M059J (cell line): ENCODE data around the gene MBLAC1. TPM values are rescaled to one million over a fixed set of nuclear protein-coding genes. Genes with fewer than 3 reads are reported as not detected.

Experiments
- DNase-seq: peaks from one replicate; pipeline ENCODE4 v3.0.0-alpha.2; 2012; ENCODE audit warnings: low read depth
- total RNA-seq: library from RNA; depleted of rRNA; stranded (reverse); fragments of >200 nt; shearing (Covaris generic); gene quantifications from 2 replicates; pipeline ENCODE4 v1.2.3, GENCODE V29; 2014; rRNA removed

The MBLAC1 gene, protein sequence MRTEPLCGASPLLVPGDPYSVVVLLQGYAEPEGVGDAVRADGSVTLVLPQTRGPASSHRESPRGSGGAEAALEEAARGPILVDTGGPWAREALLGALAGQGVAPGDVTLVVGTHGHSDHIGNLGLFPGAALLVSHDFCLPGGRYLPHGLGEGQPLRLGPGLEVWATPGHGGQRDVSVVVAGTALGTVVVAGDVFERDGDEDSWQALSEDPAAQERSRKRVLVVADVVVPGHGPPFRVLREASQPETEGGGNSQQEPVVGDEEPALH
- 4.6 and 4.8 TPM in 2 replicates for total RNA-seq

DNA sequence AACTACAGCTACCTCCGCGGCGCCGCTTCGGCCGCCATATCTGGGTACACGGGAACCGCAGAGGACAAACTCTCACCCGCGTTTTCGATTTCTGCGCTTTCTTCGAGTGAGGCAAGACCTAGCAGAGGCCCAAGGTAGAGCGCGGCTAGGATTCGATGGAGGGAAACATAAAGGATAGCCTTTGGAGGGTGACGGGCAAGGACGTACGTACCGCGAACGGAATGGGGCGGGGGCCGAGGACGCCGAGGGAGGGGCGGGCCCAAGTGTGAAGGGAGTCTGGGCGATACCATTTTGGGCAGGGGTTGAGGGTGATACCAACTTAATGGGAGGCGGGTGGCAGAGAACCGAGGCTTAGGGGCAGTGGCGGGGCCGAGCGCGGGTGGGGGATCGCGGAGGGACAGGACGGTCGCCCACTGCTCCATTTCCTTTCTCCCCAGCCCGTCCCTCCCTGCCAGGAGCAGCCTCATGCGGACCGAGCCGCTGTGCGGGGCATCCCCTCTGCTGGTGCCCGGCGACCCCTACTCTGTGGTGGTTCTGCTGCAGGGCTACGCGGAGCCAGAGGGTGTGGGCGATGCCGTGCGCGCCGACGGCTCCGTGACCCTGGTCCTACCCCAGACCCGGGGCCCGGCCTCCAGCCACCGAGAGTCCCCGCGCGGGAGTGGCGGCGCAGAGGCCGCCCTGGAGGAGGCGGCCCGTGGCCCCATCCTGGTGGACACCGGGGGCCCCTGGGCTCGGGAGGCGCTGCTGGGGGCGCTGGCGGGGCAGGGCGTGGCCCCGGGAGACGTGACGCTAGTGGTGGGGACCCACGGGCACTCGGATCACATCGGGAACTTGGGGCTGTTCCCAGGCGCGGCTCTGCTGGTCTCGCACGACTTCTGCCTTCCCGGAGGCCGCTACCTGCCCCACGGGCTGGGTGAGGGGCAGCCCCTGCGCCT, at the start of gene MBLAC1:
TSS of gene MBLAC1 (plus strand) at position 37 of the 935 bp plus-strand sequence. CDS start at position 466, 429 bp downstream.
- DNase-seq = peak; percentile 87

DNA sequence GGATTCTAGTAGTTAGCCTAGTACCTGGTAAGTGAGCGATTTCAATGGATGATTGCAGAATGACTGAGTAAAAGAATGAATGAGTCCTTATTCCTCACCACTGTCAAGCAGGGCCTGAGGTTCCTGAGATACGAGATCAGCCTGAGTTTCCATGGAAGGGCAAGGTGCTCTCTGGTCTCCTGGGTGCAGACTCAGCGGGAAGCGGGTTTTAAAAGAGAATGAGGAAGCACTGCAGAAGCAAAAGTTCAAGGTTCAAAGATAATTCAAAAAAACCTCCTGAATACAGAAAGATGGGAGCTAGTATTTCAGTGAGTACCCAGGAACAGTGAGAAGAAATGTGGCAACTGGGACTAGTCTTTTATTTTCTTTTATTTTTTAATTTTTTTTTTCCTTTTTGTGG, 49.6 kb upstream of the MBLAC1 start:
- DNase-seq = no peak

DNA sequence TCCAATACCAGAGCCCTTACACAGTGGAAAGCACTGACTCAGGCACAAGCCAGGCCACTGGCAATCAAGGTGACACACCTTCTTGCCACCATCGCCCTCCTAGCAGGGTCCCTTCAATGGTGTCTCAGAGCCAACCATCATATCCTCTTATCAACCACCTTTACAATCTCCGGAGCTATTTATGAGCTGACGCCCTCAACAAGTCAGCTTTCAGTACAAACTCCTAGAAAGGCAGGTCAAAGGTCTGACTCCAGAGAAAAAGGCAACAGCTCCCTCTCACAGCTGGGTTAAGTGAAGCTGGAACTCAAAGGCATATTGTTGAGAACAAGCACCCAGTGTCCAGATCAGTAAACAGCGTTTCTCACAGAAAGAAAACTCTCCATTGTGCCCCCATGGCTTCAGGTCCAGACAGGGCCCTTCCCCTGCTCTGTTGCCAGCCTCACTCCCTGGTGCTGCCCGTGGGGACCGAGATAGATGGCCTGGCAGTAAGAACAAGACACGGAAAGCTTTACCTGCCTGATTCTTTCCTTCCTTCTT, 47.7 kb upstream of the MBLAC1 start:
- DNase-seq = no peak

DNA sequence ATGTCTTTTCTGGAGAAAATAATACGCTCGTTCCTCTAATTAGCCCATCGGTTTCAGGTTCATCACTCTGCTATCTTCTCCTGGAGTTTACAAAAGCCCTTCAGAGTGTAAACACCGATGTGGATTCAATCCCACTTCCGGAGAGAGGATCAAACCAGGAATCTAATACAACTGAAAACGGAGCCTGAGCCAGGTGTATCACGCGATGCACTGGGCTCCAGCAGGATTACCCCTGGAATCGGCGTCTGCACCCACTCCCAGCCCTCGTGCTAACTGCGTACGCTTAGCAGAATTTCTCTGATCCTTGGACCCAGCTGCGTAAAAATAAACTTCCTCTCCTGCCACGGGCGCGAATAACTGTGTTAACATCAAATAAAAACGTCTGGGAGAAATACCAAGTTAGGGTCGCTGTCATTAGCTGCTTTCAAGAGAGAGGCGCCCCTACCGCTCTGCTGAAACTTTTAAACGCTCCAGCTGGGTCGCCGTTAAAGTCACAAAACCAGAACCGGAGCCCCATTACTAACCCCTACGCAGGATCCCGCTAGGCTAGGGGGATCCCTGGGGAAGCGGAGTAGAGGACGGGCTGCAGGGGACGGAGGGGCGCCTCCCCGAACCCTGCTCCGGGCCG, 45.7 kb upstream of the MBLAC1 start:
- DNase-seq = peak; percentile 34

DNA sequence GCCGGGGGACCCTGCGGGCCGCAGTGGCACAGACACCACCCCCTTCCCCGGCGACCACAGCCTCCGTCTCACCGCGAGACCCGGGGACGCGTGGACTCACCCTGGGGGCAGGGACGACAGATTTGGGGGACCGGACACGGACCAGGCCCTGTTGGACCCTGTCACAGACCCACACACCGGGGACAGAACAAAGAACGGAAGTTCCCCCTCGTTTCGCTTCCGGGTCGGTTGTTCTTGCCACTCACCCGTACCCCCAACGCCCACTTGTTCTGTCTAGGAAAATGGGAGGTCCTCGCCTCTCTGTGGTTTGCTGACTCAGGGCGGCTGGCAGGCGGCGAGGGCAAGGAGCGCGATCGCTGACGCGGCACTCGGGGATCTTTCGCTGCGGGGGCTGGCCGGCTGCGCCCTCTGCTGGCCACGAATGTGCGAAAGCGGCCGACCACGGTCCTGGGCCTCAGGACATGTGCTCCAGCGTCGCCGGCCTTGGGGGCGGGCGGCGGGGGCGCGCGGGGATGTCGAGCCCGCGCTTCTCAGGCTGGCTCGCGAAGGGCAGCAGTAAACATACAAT, 45.1 kb upstream of the MBLAC1 start, which contains the start of gene ZNF3:
TSS of gene ZNF3 (minus strand) at position 189 of the 568 bp plus-strand sequence. CDS start 4,366 bp downstream, outside the sequence.
- DNase-seq = peak; percentile 99

DNA sequence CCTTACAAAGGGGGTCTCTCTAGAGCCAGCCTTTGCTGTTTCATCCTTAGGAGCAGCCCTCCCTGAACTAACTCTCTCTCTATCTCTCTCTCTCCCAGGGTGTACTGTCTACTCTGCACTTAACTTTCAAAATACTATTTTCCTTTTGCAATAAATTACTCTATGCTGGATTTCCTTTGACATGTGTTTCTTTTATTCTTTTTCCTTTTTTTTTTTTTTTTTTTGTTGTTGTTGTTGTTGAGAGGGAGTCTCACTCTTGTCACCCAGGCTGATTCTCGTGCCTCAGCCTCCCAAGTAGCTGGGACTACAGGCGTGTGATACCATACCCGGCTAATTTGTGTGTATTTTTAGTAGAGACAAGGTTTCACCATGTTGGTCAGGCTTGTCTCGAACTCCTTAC, 43.8 kb upstream of the MBLAC1 start:
- DNase-seq = no peak

DNA sequence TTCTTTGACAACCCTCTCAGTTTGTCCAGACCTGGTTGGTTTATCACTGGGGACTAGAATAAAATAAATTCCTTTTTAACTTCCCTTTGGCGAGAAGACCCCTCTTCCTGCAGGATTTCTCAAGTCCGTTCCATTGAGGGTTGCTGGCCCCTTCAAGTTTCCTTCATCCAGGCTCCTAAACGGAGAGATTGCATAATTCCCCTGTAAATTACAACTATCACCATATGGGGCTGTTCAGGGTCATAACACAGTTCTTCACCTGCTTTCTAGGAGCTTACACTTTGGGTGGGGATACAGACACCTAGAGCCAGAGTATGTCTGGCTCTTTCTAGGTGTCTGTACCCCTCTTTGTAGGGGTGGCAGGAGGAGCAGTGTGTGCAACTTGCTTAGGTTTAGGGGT, 41.3 kb upstream of the MBLAC1 start:
- DNase-seq = no peak

DNA sequence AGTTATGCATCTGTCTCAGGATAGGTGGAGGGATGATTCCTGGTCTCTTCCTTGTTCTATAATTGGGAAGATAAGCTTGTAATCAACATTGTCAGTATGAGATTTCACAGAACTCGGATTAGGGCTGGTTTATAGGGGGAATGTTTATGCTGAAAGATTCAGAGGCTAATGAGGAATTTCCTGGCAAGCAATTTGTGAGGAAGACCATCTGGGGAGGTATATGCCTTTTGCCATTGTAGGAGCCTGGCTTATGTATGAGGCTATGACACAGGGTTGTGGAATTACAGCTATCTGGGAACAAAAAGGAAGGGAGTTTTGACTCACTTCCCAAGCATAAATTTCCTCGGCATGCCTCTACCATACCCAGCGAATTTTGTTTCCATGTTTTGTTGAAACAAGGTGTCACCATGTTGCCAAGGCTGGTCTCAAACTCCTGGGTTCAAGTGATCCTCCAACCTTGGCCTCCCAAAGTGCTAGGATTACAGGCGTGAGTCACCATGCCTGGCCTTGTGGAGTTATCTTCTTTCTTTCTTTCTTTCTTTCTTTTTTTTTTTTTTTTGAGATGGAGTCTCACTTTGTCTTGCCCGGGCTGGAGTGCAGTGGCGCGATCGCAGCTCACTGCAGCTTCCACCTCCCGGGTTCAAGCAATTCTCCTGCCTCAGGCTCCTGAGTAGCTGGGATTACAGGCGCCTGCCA, 39.6 kb upstream of the MBLAC1 start:
- peak; percentile 99 for DNase-seq

DNA sequence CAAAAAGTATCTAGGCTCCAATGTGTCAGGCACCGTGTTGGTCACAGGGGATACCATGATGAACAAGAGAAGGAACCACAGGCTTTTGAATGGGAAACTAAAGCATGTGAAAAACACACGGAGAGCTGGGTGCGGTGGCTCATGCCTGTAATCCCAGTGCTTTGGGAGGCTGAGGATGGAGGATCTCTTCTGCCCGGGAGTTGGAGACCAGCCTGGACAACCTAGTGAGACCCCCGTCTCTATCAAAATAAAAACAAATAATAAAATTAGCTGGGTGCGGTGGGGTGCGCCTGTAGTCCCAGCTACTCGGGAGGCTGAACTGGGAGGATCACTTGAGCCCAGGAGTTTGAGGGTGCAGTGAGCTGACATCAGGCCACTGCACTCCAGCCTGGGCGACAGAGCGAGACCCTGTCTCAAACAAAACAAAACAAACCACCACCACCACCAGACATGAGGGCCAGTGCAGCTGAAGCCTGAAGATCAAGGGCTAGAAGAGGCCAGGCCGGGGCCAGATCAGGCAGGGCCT, 38.6 kb upstream of the MBLAC1 start:
- DNase-seq = no peak

DNA sequence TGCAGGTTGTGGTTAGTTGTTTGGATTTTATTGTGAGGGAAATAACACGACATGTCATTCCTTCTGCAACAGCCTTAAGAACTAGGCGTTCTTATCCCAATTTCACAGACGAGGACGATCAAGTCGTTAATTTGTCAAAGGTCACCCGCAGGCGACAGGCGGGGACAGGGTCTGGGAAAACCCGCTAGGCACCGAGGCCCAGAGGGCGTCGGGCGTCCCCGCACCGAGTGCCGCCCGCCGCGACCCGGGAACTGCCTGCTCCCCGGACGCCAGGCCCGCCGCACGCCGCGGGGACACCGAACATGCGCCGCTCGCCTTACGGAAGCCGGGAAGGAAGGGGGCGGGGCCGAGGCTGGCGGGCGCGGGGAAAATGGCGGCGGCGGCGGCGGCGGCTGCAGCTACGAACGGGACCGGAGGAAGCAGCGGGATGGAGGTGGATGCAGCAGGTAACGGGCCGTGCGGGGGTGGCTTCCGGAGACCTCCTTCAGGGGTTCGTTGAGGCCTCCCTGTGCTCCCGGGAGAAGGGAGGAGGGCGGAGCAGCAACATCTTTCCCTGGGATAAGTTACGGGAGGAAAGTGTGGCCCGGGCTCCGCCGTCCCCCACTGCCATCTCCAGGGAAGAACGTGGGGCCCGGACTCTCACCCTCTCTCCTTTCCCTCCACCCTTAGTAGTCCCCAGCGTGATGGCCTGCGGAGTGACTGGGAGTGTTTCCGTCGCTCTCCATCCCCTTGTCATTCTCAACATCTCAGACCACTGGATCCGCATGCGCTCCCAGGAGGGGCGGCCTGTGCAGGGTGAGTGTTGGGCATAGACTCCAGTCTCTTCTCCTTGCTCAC, 37.9 kb upstream of the MBLAC1 start, which contains the start of gene COPS6:
TSS of gene COPS6 (plus strand) at position 349 of the 837 bp plus-strand sequence. CDS start at position 371, 22 bp downstream.
- peak; percentile 74 for DNase-seq

DNA sequence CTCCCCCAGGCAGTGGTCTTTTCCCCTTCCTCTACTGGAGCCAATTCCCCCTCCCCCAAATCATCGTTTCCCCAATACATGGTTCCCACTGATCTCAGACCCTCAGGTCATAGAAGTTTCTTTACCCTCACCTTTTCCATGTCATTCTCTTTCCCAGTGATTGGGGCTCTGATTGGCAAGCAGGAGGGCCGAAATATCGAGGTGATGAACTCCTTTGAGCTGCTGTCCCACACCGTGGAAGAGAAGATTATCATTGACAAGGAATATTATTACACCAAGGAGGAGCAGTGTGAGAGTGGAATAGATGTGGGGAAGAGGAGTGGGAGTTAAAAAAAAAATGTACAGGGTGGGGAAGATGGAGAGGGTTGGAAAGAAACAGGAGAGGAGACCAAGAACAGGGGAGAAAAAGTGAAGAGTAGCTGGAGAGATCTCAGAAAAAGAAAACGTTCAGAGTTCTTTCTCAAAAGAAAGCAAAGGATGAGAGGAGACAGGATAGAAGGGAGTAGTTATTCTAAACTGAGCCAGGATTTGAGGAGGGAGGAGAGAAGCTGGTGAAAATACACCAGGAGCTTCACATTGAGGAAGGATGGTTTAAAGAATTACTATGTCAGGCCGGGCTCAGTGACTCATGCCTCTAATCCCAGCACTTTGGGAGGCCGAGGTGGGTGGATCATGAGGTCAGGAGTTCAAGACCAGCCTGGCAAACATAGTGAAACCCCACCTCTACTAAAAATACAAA, 37.1 kb upstream of the MBLAC1 start:
- peak; percentile 66 for DNase-seq

DNA sequence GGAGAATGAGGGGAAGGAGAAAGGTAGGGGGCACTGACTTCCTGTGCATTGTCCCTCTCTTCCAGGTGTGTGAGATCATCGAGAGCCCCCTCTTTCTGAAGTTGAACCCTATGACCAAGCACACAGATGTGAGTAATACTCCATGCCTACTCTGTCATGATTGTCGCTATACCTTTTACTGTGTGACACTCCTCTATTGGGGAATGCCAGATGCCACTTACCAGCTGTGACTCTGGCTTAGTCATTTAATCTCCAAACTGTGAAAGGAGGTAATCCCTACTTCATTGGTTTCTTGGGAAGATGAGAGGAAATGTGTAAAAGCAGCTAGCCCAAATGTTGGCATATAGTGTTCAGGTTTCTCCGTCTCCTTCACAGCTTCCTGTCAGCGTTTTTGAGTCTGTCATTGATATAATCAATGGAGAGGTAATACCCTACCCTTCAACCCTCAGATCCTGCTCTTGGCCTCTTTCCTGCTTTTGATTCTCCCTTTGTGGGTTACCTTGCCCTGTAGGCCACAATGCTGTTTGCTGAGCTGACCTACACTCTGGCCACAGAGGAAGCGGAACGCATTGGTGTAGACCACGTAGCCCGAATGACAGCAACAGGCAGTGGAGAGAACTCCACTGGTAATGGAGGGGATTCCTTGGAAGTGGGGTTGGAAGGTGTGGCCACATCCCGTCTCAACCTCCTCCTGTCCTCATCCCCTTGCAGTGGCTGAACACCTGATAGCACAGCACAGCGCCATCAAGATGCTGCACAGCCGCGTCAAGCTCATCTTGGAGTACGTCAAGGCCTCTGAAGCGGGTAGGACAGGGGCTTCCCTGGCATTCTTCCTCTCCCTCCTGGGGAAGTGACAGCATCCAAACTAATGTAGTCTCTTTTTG, 36.0 kb upstream of the MBLAC1 start:
- DNase-seq = peak; percentile 37

DNA sequence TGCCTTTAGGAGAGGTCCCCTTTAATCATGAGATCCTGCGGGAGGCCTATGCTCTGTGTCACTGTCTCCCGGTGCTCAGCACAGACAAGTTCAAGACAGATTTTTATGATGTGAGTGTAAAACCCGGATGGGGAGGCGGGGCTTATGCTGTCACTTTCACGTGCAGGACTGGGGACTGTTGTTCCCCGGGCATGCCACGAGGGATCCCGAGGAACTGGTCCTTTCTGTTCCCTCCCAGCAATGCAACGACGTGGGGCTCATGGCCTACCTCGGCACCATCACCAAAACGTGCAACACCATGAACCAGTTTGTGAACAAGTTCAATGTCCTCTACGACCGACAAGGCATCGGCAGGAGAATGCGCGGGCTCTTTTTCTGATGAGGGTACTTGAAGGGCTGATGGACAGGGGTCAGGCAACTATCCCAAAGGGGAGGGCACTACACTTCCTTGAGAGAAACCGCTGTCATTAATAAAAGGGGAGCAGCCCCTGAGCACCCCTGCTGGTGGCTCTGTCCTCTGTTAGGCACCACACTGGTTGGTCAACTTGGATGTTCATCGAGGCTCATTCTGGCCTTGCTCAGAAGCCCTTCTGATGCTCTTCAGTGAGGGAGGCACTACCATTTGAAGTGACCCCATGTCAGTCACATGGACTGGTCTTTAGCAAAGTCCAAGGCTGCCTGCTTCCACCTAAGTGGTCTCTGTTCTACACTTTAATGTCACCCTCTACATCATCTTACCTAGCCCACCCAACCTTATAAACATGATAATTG, 35.2 kb upstream of the MBLAC1 start:
- peak; percentile 44 for DNase-seq

DNA sequence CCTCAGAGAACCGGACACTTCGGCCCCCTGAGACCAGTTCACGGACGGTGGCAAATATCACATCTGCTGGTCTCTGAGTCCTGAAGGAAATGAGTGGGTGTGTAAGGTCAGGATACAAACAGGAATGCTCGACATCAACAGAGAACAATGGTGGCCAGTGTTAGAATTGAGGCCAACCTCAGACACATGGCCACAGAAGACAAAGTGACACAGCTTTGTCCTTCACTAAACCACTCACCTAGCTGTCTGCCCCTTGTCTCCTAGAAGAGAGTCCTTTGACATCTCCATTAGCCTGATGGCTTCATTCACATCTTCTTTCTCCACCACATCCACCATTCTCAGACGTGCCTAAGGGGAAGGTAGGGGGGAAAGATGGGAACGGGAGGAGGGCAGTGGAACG, 33.7 kb upstream of the MBLAC1 start:
- DNase-seq = no peak

DNA sequence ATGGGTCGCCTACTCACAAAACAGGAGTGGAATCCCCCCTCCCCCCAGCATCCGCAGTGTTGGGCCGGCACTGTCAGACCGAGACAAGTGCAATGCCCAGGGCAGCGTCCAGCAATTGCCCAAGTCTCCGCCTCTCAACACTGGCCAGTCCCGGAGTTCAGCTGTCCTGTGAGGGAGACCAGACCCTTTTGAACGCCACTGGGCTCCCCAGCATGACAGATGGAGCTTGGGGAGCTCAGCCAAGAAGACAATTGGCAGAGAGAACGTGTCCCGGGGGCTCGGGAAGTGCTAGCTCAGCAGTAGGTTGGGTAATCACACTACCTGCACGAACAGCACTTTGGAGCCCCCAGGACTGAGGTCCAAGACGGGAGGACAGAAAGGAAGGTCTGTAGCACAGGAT, 33.3 kb upstream of the MBLAC1 start:
- no peak for DNase-seq

DNA sequence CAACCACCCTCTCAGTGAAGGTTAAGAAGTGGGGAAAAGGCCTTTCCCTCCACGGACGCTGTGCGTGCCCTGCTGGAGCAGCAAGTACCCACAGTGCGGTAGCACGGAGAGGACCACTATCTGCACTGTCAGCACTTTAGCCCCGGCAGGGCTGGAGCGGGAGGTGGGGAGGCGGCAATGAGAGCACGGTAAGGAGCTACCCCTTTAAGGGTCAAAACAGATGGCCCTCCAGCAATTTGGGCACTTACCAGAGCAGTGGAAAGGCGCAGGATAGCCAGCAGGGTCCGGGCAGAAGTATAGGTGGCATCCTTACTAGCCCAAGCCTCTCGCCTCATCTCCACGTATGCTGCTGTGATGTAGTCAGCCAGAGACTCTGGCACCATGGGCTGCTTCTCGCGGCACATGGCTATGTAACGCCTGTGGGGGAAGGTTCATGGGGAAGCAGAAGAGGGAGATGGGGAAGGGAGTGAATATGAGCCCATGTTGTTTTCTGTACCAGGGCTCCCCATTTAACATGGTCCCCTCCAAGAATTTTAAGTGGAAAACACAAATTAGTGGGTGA, 32.8 kb upstream of the MBLAC1 start:
- DNase-seq = no peak

DNA sequence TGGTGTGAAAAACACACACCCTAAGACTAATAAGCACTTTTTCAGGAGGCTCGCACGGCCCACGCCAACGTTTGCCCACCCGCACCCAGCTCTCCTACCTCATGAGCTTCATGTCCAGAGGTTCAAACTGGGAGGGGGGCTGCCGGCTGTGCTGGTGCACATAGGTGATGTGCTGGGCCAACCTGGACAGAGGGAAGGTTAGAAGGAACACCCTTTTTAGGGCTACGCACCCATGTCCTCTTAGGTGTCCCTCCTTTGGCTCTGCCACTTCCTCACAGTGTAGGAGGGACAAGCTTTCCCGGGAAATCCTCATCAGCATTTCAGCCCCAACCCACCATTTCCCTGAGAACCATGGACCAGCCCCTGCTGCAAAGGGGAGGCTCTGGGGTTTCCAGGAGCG, 31.5 kb upstream of the MBLAC1 start:
- DNase-seq = no peak
